Type B pancreatic cell (in vitro differentiated cells): Measurements from ENCODE around the gene LHFPL3. TPM values are rescaled to one million over a fixed set of nuclear protein-coding genes. Genes with fewer than 3 reads are reported as not detected.

Experiments
- DNase-seq: peaks from one replicate; pipeline ENCODE4 v3.0.0; 2021; ENCODE audit warnings: mixed read lengths; ENCODE audit not compliant: unreplicated experiment; ENCODE audit errors: extremely low spot score
- H3K27ac Mint-ChIP-seq: 2 replicates; pipeline ENCODE4 v1.8.0; 2021; ENCODE audit warnings: mild to moderate bottlenecking, mixed read lengths
- H3K27me3 Mint-ChIP-seq: 2 replicates; pipeline ENCODE4 v1.8.0; 2021; ENCODE audit warnings: mixed read lengths
- H3K36me3 Mint-ChIP-seq: 2 replicates; pipeline ENCODE4 v1.8.0; 2021; ENCODE audit warnings: mixed read lengths
- H3K4me1 Mint-ChIP-seq: one replicate; pipeline ENCODE4 v1.8.0; 2021; ENCODE audit warnings: mixed read lengths; ENCODE audit not compliant: unreplicated experiment
- H3K4me3 Mint-ChIP-seq: 2 replicates; pipeline ENCODE4 v1.8.0; 2021; ENCODE audit warnings: mild to moderate bottlenecking, mixed read lengths
- H3K9me3 Mint-ChIP-seq: 2 replicates; pipeline ENCODE4 v1.8.0; 2021; ENCODE audit warnings: mixed read lengths
- CTCF ChIP-seq: fragments of 200-600 bp; sonication (generic); conservative IDR thresholded peaks from 2 replicates; pipeline ENCODE4 v1.5.0; 2021; ENCODE audit warnings: antibody characterized with exemption, mild to moderate bottlenecking
- total RNA-seq: library from RNA; stranded (reverse); gene quantifications from 2 replicates; pipeline ENCODE4 v1.2.1, GENCODE V29; 2021; ENCODE audit warnings: low replicate concordance

LHFPL3 gene
- total RNA-seq, 1 donor from 2014 or later, result 0.31 TPM

GRCh38 chr7:104794589-104794988 is 466.2 kb downstream of the LHFPL3 start:
- peaks cover 27% of the 10 kb centered on the region for H3K27me3 Mint-ChIP-seq
- H3K4me3 Mint-ChIP-seq, result no peak overlapping the region
- no peaks in the 10 kb centered on the region for H3K9me3 Mint-ChIP-seq
- no peak for TF ChIP-seq CTCF
- DNase-seq, result no peak
- H3K36me3 Mint-ChIP-seq, result no peaks in the 10 kb centered on the region
- H3K4me1 Mint-ChIP-seq, result no peaks in the 10 kb centered on the region
- no peak overlapping the region for H3K27ac Mint-ChIP-seq

GRCh38 chr7:104795086-104795485 is 466.7 kb downstream of the LHFPL3 start:
- peaks cover 30% of the 10 kb centered on the region for H3K27me3 Mint-ChIP-seq
- DNase-seq, result no peak
- no peaks in the 10 kb centered on the region for H3K4me1 Mint-ChIP-seq
- no peaks in the 10 kb centered on the region for H3K9me3 Mint-ChIP-seq
- H3K4me3 Mint-ChIP-seq, result no peak overlapping the region
- TF ChIP-seq CTCF, result no peak
- no peak overlapping the region for H3K27ac Mint-ChIP-seq
- no peaks in the 10 kb centered on the region for H3K36me3 Mint-ChIP-seq

GRCh38 chr7:104795616-104796398 is 467.4 kb downstream of the LHFPL3 start:
- H3K36me3 Mint-ChIP-seq, result no peaks in the 10 kb centered on the region
- H3K27ac Mint-ChIP-seq, result no peak overlapping the region
- no peak for DNase-seq
- H3K9me3 Mint-ChIP-seq, result no peaks in the 10 kb centered on the region
- H3K4me1 Mint-ChIP-seq, result no peaks in the 10 kb centered on the region
- TF ChIP-seq CTCF, result no peak
- peaks cover 33% of the 10 kb centered on the region for H3K27me3 Mint-ChIP-seq
- H3K4me3 Mint-ChIP-seq, result no peak overlapping the region

- Mint-ChIP-seq H3K36me3 (no peaks in the 10 kb centered on the region), H3K4me3 (no peak overlapping the region), H3K27me3 (peaks cover 44% of the 10 kb centered on the region), H3K9me3 (peaks cover 4% of the 10 kb centered on the region), H3K4me1 (no peaks in the 10 kb centered on the region), H3K27ac (no peak overlapping the region)
- no peak for TF ChIP-seq CTCF
- DNase-seq, result no peak
These were observed 471.9 kb downstream of the LHFPL3 start for GRCh38 chr7:104800307-104800706.

GRCh38 chr7:104801022-104801421 is 472.6 kb downstream of the LHFPL3 start:
- H3K9me3 Mint-ChIP-seq, result peaks cover 4% of the 10 kb centered on the region
- H3K4me3 Mint-ChIP-seq, result no peak overlapping the region
- DNase-seq, result no peak
- no peaks in the 10 kb centered on the region for H3K4me1 Mint-ChIP-seq
- peaks cover 47% of the 10 kb centered on the region for H3K27me3 Mint-ChIP-seq
- no peaks in the 10 kb centered on the region for H3K36me3 Mint-ChIP-seq
- no peak for TF ChIP-seq CTCF
- no peak overlapping the region for H3K27ac Mint-ChIP-seq
